Measurements from ENCODE around the gene CYP2D6.

CYP2D6 gene

GRCh38 chr22:42083119-42083518 is 47.5 kb downstream of the CYP2D6 start:
- Histone ChIP-seq H3K36me3 (ENCODE audit: insufficient read depth, insufficient read length, low read length) (peaks cover 56% of the 10 kb centered on the region), H3K27me3 (ENCODE audit: insufficient read depth, insufficient read length) (no peaks in the 10 kb centered on the region), H3K9me3 (ENCODE audit: insufficient read depth, low read length) (no peaks in the 10 kb centered on the region), H3K9ac (ENCODE audit: insufficient read length, low read depth) (no peak overlapping the region), H3K4me1 (ENCODE audit: insufficient read depth, insufficient read length) (no peaks in the 10 kb centered on the region), H3K4me3 (ENCODE audit: insufficient read length, low read depth) (no peak overlapping the region)
- TF ChIP-seq SUZ12 (IDR thresholded peaks at IDR 0.05; ENCODE audit: extremely low read depth, insufficient read depth, insufficient read length) (no peak), ZNF274 (IDR thresholded peaks at IDR 0.05; ENCODE audit: low read depth, low read length) (no peak), YY1 (IDR thresholded peaks at IDR 0.05; ENCODE audit: insufficient read depth, insufficient read length) (no peak)
- no peak for DNase-seq (ENCODE audit: low read depth, low spot score)

DNA sequence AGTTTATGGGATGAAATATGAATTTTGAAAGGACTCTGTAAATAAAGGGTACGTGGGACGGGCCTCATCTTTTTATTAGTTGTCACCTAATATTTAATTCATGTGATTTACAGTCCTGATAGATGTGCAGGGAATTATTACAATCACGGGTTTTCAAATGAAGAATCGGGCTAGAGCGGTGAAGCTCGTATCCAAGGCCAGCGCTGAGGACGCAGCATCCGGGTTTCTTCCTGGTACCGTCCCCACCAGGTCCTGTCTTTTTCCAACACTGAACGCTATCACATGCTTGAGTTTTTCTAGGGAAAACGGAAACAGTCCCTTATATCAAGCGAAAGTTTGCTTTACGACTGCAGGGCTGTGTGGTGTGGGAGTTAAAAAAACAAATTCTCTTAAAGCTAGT is 50.3 kb downstream of the CYP2D6 start:
- Histone ChIP-seq H3K9ac (ENCODE audit: insufficient read length, low read depth) (no peak overlapping the region), H3K36me3 (ENCODE audit: insufficient read depth, insufficient read length, low read length) (peaks cover 55% of the 10 kb centered on the region), H3K9me3 (ENCODE audit: insufficient read depth, low read length) (peaks cover 4% of the 10 kb centered on the region; the same call in 1 of the 2 replicates), H3K27me3 (ENCODE audit: insufficient read depth, insufficient read length) (no peaks in the 10 kb centered on the region), H3K4me1 (ENCODE audit: insufficient read depth, insufficient read length) (no peaks in the 10 kb centered on the region), H3K4me3 (ENCODE audit: insufficient read length, low read depth) (peak overlapping the region; percentile 82)
- no peak for DNase-seq (ENCODE audit: low read depth, low spot score)
- no peak for TF ChIP-seq YY1 (IDR thresholded peaks at IDR 0.05; ENCODE audit: insufficient read depth, insufficient read length)
- TF ChIP-seq SUZ12 (IDR thresholded peaks at IDR 0.05; ENCODE audit: extremely low read depth, insufficient read depth, insufficient read length), result no peak
- TF ChIP-seq ZNF274 (IDR thresholded peaks at IDR 0.05; ENCODE audit: low read depth, low read length), result no peak

DNA sequence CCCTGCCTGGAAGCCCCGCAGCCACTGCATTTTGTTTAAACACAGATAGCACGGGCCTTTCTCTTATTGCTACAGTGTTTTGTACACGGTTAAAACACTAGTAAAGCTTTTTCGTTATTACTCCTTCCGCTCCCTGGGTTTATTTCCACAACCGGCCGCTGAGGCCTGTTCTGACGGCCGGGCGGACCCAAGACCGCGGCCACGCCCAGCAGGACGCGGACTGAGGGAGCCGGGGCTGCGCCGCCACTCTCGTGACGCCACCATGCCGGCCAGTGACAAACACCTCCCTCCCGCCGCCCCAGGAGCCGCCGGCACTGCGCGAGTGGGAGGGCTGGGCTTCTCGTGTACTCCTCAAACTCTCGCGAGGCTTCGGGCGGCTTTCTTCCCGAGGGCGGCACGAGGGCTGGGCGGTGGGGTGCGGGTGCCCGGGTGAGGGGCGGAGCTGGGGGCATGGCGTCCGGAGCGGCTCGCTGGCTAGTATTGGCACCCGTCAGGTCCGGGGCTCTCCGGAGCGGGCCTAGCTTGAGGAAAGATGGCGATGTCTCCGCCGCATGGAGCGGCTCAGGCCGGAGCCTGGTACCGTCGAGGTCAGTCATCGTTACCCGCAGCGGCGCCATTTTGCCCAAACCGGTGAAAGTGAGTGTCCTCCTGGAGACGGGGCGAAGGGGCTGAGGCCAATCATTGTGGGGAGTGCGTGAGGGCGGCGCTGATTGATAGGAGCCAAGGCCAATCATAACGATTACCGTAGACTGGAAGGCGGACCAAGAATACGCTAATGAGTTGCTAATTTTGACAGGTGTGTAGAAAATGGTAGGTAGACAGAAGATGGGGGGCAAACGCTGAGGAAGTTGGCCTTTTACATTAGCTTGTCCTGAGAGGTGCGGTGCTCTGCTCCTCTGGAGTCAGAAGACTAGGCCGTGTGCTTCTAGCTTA is 51.0 kb downstream of the CYP2D6 start, which contains the start of gene SMDT1:
Gene SMDT1, plus strand, starts transcription at position 382 of the 933 bp plus-strand sequence. Its CDS starts 69 bp downstream, at position 451.
- TF ChIP-seq ZNF274 (IDR thresholded peaks at IDR 0.05; ENCODE audit: low read depth, low read length), result no peak
- TF ChIP-seq SUZ12 (IDR thresholded peaks at IDR 0.05; ENCODE audit: extremely low read depth, insufficient read depth, insufficient read length), result no peak
- TF ChIP-seq YY1 (IDR thresholded peaks at IDR 0.05; ENCODE audit: insufficient read depth, insufficient read length), result peak; percentile 75
- peak; percentile 90 for DNase-seq (ENCODE audit: low read depth, low spot score)
- H3K27me3 ChIP-seq (ENCODE audit: insufficient read depth, insufficient read length), result no peaks in the 10 kb centered on the region
- peaks cover 50% of the 10 kb centered on the region for H3K36me3 ChIP-seq (ENCODE audit: insufficient read depth, insufficient read length, low read length)
- H3K9me3 ChIP-seq (ENCODE audit: insufficient read depth, low read length), result peaks cover 9% of the 10 kb centered on the region; the same call in 1 of the 2 replicates
- H3K9ac ChIP-seq (ENCODE audit: insufficient read length, low read depth), result peak within 1 kb of the TSS; percentile 81
- no peaks in the 10 kb centered on the region for H3K4me1 ChIP-seq (ENCODE audit: insufficient read depth, insufficient read length)
- H3K4me3 ChIP-seq (ENCODE audit: insufficient read length, low read depth), result peak within 1 kb of the TSS; percentile 82

DNA sequence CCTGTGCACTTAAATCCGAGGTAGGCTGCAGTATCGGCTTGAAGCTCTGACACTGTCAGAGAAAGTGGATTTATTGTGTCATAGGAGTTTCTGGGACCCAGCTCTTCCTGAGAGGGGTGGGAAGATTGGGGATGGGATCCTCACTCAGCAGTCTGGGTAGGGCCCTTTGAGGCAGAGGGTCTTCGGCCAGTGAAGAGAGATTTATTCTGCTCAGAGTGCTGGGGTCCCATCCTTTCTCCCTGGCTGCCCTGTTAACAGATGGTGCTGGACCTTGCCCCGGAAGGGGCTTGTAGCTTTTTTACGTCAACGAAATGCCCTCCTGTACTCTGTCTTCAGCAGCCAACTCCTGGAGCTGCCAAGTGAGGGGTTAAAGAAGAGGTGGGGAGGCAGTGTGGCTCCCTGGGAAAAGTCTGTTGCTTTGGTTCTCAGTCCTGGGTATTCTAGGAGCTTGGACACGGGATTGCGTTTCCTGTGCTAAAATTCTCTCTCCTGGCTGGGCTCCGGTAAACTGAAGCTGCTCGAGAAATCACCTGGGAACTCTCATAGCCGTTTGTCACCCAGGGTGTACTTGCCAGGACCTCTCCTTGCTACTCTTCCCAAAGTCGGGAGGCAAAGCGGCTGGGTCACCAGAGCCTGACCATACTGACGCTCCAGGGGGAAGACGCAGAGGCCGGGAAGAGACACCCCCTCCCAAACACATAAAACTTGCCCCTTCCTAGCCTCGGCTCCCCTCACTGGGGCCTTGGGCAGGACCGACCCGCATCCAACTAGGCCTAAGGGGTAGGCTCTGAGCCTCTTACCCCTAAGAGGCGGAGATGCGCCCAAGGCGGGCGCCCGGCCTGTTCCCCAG is 51.9 kb downstream of the CYP2D6 start:
- DNase-seq (ENCODE audit: low read depth, low spot score), result no peak
- no peaks in the 10 kb centered on the region for H3K27me3 ChIP-seq (ENCODE audit: insufficient read depth, insufficient read length)
- H3K36me3 ChIP-seq (ENCODE audit: insufficient read depth, insufficient read length, low read length), result peaks cover 45% of the 10 kb centered on the region
- peaks cover 9% of the 10 kb centered on the region; the same call in 1 of the 2 replicates for H3K9me3 ChIP-seq (ENCODE audit: insufficient read depth, low read length)
- peak overlapping the region; percentile 81 for H3K9ac ChIP-seq (ENCODE audit: insufficient read length, low read depth)
- no peak for TF ChIP-seq SUZ12 (IDR thresholded peaks at IDR 0.05; ENCODE audit: extremely low read depth, insufficient read depth, insufficient read length)
- no peak for TF ChIP-seq ZNF274 (IDR thresholded peaks at IDR 0.05; ENCODE audit: low read depth, low read length)
- TF ChIP-seq YY1 (IDR thresholded peaks at IDR 0.05; ENCODE audit: insufficient read depth, insufficient read length), result no peak
- no peaks in the 10 kb centered on the region for H3K4me1 ChIP-seq (ENCODE audit: insufficient read depth, insufficient read length)
- peak overlapping the region; percentile 82 for H3K4me3 ChIP-seq (ENCODE audit: insufficient read length, low read depth)

DNA sequence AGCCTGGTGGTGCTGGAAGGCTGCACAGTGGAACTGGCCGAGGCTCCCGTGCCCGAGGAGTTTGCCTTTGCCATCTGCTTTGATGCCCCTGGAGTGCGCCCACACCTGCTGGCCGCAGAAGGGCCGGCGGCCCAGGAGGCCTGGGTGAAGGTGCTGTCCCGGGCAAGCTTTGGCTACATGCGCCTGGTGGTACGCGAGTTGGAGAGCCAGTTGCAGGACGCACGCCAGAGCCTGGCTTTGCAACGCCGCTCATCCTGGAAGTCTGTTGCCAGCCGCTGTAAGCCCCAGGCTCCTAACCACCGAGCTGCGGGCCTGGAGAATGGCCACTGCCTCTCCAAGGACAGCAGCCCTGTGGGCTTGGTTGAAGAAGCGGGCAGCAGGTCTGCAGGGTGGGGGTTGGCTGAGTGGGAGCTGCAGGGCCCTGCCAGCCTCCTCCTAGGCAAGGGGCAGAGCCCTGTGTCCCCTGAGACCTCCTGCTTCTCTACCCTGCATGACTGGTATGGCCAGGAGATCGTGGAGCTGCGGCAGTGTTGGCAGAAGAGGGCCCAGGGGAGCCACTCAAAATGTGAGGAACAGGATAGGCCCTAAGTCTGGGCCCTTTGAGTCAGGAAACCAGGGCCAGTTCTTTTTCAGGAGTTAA is 53.0 kb downstream of the CYP2D6 start:
- Histone ChIP-seq H3K36me3 (ENCODE audit: insufficient read depth, insufficient read length, low read length) (peaks cover 34% of the 10 kb centered on the region), H3K4me3 (ENCODE audit: insufficient read length, low read depth) (no peak overlapping the region), H3K9me3 (ENCODE audit: insufficient read depth, low read length) (peaks cover 9% of the 10 kb centered on the region; the same call in 1 of the 2 replicates), H3K27me3 (ENCODE audit: insufficient read depth, insufficient read length) (peaks cover 4% of the 10 kb centered on the region), H3K9ac (ENCODE audit: insufficient read length, low read depth) (no peak overlapping the region), H3K4me1 (ENCODE audit: insufficient read depth, insufficient read length) (no peaks in the 10 kb centered on the region)
- TF ChIP-seq SUZ12 (IDR thresholded peaks at IDR 0.05; ENCODE audit: extremely low read depth, insufficient read depth, insufficient read length), result no peak
- TF ChIP-seq YY1 (IDR thresholded peaks at IDR 0.05; ENCODE audit: insufficient read depth, insufficient read length), result no peak
- TF ChIP-seq ZNF274 (IDR thresholded peaks at IDR 0.05; ENCODE audit: low read depth, low read length), result no peak
- DNase-seq (ENCODE audit: low read depth, low spot score), result no peak

- peaks cover 4% of the 10 kb centered on the region for H3K27me3 ChIP-seq (ENCODE audit: insufficient read depth, insufficient read length)
- H3K9me3 ChIP-seq (ENCODE audit: insufficient read depth, low read length), result peaks cover 9% of the 10 kb centered on the region; the same call in 1 of the 2 replicates
- H3K9ac ChIP-seq (ENCODE audit: insufficient read length, low read depth), result no peak overlapping the region
- peaks cover 30% of the 10 kb centered on the region for H3K36me3 ChIP-seq (ENCODE audit: insufficient read depth, insufficient read length, low read length)
- TF ChIP-seq ZNF274 (IDR thresholded peaks at IDR 0.05; ENCODE audit: low read depth, low read length), result no peak
- TF ChIP-seq SUZ12 (IDR thresholded peaks at IDR 0.05; ENCODE audit: extremely low read depth, insufficient read depth, insufficient read length), result no peak
- no peak for TF ChIP-seq YY1 (IDR thresholded peaks at IDR 0.05; ENCODE audit: insufficient read depth, insufficient read length)
- DNase-seq (ENCODE audit: low read depth, low spot score), result no peak
- H3K4me3 ChIP-seq (ENCODE audit: insufficient read length, low read depth), result no peak overlapping the region
- H3K4me1 ChIP-seq (ENCODE audit: insufficient read depth, insufficient read length), result no peaks in the 10 kb centered on the region
Measured at GRCh38 chr22:42076764-42077485, 53.7 kb downstream of the CYP2D6 start.

Measured in NT2/D1 (cell line).